Mesendoderm (in vitro differentiated cells): ENCODE data around the gene CLDN19.

Experiments used
- DNase-seq: peaks from one replicate; pipeline ENCODE4 v3.0.0; 2013
- H2AK5ac ChIP-seq: 2 replicates; pipeline ENCODE4 v1.6.1; 2013; ENCODE audit warnings: low read length, inconsistent platforms
- H2BK120ac ChIP-seq: 2 replicates; pipeline ENCODE4 v1.6.1; 2013; ENCODE audit warnings: low read depth, mild to moderate bottlenecking, low read length, moderate library complexity, mixed read lengths
- H2BK15ac ChIP-seq: replicated peaks from 2 replicates; pipeline ENCODE4 v1.6.1; 2013; ENCODE audit warnings: low read depth, mild to moderate bottlenecking, moderate library complexity
- H2BK5ac ChIP-seq: 2 replicates; pipeline ENCODE4 v1.6.1; 2013; ENCODE audit warnings: low read length, inconsistent platforms
- H3K18ac ChIP-seq: 2 replicates; pipeline ENCODE4 v1.6.1; 2013; ENCODE audit warnings: mild to moderate bottlenecking, low read length, mixed read lengths
- H3K23ac ChIP-seq: one replicate; pipeline ENCODE4 v1.6.1; 2013; ENCODE audit warnings: low read length
- H3K27ac ChIP-seq: 2 replicates; pipeline ENCODE4 v1.5.1; 2013; ENCODE audit warnings: low read depth, mild to moderate bottlenecking, inconsistent platforms, low read length, moderate library complexity
- H3K27me3 ChIP-seq: 2 replicates; pipeline ENCODE4 v1.6.1; 2013; ENCODE audit warnings: low read length, control low read depth, mild to moderate bottlenecking, inconsistent platforms; ENCODE audit not compliant: insufficient read depth, poor library complexity
- H3K36me3 ChIP-seq: 2 replicates; pipeline ENCODE4 v1.6.1; 2013; ENCODE audit warnings: low read length, inconsistent platforms; ENCODE audit not compliant: control insufficient read depth, insufficient read depth
- H3K4ac ChIP-seq: one replicate; pipeline ENCODE4 v1.6.1; 2013; ENCODE audit warnings: low read depth, mild to moderate bottlenecking, low read length, moderate library complexity
- H3K4me1 ChIP-seq: 2 replicates; pipeline ENCODE4 v1.6.1; 2013; ENCODE audit warnings: low read depth, low read length, inconsistent platforms; ENCODE audit not compliant: control insufficient read depth
- H3K4me2 ChIP-seq: 2 replicates; pipeline ENCODE4 v1.6.1; 2013; ENCODE audit warnings: low read length
- H3K4me3 ChIP-seq: 2 replicates; pipeline ENCODE4 v1.5.1; 2013; ENCODE audit warnings: mild to moderate bottlenecking, low read length
- H3K56ac ChIP-seq: one replicate; pipeline ENCODE4 v1.6.1; 2013; ENCODE audit warnings: low read length
- H3K79me1 ChIP-seq: 2 replicates; pipeline ENCODE4 v1.6.1; 2013; ENCODE audit warnings: low read length, inconsistent platforms
- H3K79me2 ChIP-seq: 2 replicates; pipeline ENCODE4 v1.6.1; 2013; ENCODE audit warnings: mild to moderate bottlenecking, low read length; ENCODE audit not compliant: control insufficient read depth, insufficient read depth
- H3K9ac ChIP-seq: 2 replicates; pipeline ENCODE4 v1.6.1; 2013; ENCODE audit warnings: low read length, inconsistent platforms
- H4K5ac ChIP-seq: one replicate; pipeline ENCODE4 v1.6.1; 2013; ENCODE audit warnings: low read length
- H4K8ac ChIP-seq: one replicate; pipeline ENCODE4 v1.6.1; 2013; ENCODE audit warnings: low read depth, mild to moderate bottlenecking, control low read depth, low read length, moderate library complexity
- WGBS: extraction: QIAGEN DNeasy Blood & Tissue Kit; methylation state at CpG from one replicate; pipeline ENCODE4 v1.1.7; 2013; ENCODE audit warnings: low lambda C conversion rate, missing lambda C conversion rate; ENCODE audit not compliant: insufficient coverage; ENCODE audit errors: extremely low coverage; 5-methylcytosine and 5-hydroxymethylcytosine counted together

Gene CLDN19

DNA sequence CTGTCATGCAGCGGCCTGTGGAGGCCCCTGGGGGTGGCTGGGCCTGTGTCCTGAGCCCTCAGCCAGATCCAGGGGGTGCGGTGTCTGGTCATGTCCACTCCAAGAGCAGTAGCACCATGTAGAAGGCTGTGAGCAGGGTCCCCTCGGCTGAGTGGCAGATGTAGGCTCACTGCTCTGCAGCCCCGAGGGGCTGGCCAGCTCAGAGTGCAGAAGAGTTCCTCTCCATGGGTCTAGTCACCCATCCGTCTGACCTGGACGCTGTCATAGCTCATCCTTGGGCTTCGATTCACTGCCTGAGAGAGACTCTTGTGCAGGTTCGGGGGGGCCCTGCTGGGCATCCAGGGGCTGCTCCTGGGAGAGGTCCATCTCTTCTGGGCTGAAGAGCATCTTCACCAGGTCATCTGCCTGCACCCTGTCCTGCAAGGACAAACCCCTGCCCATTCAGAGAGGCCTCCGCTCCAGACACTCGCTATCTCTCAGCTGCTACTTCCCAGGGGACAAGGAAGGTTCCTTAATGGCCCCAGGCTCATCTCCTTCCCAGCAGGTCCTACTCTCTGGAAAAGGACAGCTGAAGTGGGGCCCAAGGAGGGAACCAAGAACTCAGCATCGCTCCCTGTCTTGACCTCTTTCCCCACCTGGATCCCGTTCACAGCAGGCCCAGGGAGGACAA, 6.5 kb upstream of the CLDN19 start:
- H3K9ac ChIP-seq = no peak overlapping the region
- H2BK5ac ChIP-seq = no peak overlapping the region
- no peaks in the 10 kb centered on the region for H3K79me1 ChIP-seq
- no peaks in the 10 kb centered on the region for H3K4me1 ChIP-seq
- H4K5ac ChIP-seq = no peak overlapping the region
- no peak overlapping the region for H3K56ac ChIP-seq
- no peaks in the 10 kb centered on the region for H3K27me3 ChIP-seq
- H3K79me2 ChIP-seq = no peaks in the 10 kb centered on the region
- H3K36me3 ChIP-seq = peaks cover 2% of the 10 kb centered on the region
- H3K23ac ChIP-seq = no peak overlapping the region
- no peak overlapping the region for H2BK120ac ChIP-seq
- H2BK15ac ChIP-seq = no peak overlapping the region
- H3K4me3 ChIP-seq = no peak overlapping the region
- no peak overlapping the region for H4K8ac ChIP-seq
- H3K18ac ChIP-seq = no peak overlapping the region
- H3K4me2 ChIP-seq = no peak overlapping the region
- no peak for DNase-seq
- no peak overlapping the region for H3K4ac ChIP-seq
- no peak overlapping the region for H3K27ac ChIP-seq
- H2AK5ac ChIP-seq = no peak overlapping the region
- WGBS = no CpG with 5 or more reads among the region's 12 CpGs

DNA sequence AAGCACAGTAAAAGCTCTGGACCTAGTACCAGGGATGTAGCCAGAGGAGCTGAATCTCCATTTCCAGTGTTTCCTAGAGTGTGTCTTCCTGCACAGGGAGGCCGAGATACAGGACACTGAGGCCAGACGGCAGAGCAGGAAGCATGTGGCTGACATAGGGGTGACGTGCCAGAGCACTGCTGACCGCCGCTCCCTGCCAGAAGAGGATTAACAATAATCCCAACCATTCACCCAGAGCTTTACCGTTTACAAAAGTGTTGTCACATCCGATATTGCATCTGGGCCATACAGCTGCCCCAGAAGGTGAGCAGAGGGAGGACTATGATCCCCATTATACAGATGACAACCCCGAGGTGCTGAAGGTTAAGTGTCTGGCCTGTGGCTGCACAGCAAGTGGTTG, 5.8 kb upstream of the CLDN19 start:
- no peaks in the 10 kb centered on the region for H3K27me3 ChIP-seq
- DNase-seq = no peak
- H3K79me1 ChIP-seq = no peaks in the 10 kb centered on the region
- H3K79me2 ChIP-seq = no peaks in the 10 kb centered on the region
- peaks cover 2% of the 10 kb centered on the region for H3K4me1 ChIP-seq
- no peak overlapping the region for H4K5ac ChIP-seq
- no peak overlapping the region for H2BK15ac ChIP-seq
- H2AK5ac ChIP-seq = no peak overlapping the region
- no peak overlapping the region for H4K8ac ChIP-seq
- H3K27ac ChIP-seq = no peak overlapping the region
- no peak overlapping the region for H3K23ac ChIP-seq
- H2BK5ac ChIP-seq = no peak overlapping the region
- H3K4me3 ChIP-seq = no peak overlapping the region
- H3K18ac ChIP-seq = no peak overlapping the region
- no peak overlapping the region for H3K4ac ChIP-seq
- no peak overlapping the region for H3K9ac ChIP-seq
- no peak overlapping the region for H2BK120ac ChIP-seq
- no CpG with 5 or more reads among the region's 8 CpGs for WGBS
- no peak overlapping the region for H3K4me2 ChIP-seq
- H3K36me3 ChIP-seq = peaks cover 2% of the 10 kb centered on the region
- H3K56ac ChIP-seq = no peak overlapping the region

DNA sequence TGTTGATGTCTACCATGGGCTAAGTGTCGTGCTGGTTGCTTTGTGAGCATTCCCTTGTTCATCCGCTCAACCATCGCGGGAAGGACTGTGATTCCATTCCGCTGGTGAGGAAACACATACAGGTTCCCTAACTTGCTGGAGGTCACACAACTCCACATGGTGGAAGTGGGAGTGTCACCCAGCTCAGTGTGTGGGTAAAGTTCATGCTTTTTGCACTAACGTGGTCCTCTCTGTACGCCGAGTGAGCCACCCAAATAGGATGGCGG, 4.0 kb upstream of the CLDN19 start:
- no peak overlapping the region for H4K8ac ChIP-seq
- no peak overlapping the region for H3K4me3 ChIP-seq
- H3K56ac ChIP-seq = no peak overlapping the region
- H3K23ac ChIP-seq = no peak overlapping the region
- H3K79me1 ChIP-seq = no peaks in the 10 kb centered on the region
- H3K27me3 ChIP-seq = no peaks in the 10 kb centered on the region
- no peak for DNase-seq
- no peak overlapping the region for H2AK5ac ChIP-seq
- H3K4me2 ChIP-seq = no peak overlapping the region
- no CpG with 5 or more reads among the region's 9 CpGs for WGBS
- H3K36me3 ChIP-seq = no peaks in the 10 kb centered on the region
- H4K5ac ChIP-seq = no peak overlapping the region
- no peaks in the 10 kb centered on the region for H3K79me2 ChIP-seq
- H3K4me1 ChIP-seq = peaks cover 4% of the 10 kb centered on the region
- no peak overlapping the region for H3K4ac ChIP-seq
- no peak overlapping the region for H3K18ac ChIP-seq
- H2BK120ac ChIP-seq = no peak overlapping the region
- H3K9ac ChIP-seq = no peak overlapping the region
- no peak overlapping the region for H2BK5ac ChIP-seq
- no peak overlapping the region for H3K27ac ChIP-seq
- H2BK15ac ChIP-seq = no peak overlapping the region

GRCh38 chr1:42743317-42744147, 3.5 kb upstream of the CLDN19 start:
- H3K4me2 ChIP-seq = no peak overlapping the region
- H3K18ac ChIP-seq = no peak overlapping the region
- H3K4me3 ChIP-seq = no peak overlapping the region
- H3K27me3 ChIP-seq = no peaks in the 10 kb centered on the region
- H3K27ac ChIP-seq = no peak overlapping the region
- H3K23ac ChIP-seq = no peak overlapping the region
- H2BK120ac ChIP-seq = no peak overlapping the region
- no peaks in the 10 kb centered on the region for H3K79me1 ChIP-seq
- no peak overlapping the region for H4K8ac ChIP-seq
- no peak overlapping the region for H3K56ac ChIP-seq
- WGBS = no CpG with 5 or more reads among the region's 21 CpGs
- no peak overlapping the region for H3K9ac ChIP-seq
- no peak overlapping the region for H2BK5ac ChIP-seq
- no peak for DNase-seq
- no peak overlapping the region for H2BK15ac ChIP-seq
- H4K5ac ChIP-seq = no peak overlapping the region
- H3K79me2 ChIP-seq = no peaks in the 10 kb centered on the region
- no peak overlapping the region for H2AK5ac ChIP-seq
- H3K36me3 ChIP-seq = no peaks in the 10 kb centered on the region
- H3K4me1 ChIP-seq = peaks cover 4% of the 10 kb centered on the region
- H3K4ac ChIP-seq = no peak overlapping the region

DNA sequence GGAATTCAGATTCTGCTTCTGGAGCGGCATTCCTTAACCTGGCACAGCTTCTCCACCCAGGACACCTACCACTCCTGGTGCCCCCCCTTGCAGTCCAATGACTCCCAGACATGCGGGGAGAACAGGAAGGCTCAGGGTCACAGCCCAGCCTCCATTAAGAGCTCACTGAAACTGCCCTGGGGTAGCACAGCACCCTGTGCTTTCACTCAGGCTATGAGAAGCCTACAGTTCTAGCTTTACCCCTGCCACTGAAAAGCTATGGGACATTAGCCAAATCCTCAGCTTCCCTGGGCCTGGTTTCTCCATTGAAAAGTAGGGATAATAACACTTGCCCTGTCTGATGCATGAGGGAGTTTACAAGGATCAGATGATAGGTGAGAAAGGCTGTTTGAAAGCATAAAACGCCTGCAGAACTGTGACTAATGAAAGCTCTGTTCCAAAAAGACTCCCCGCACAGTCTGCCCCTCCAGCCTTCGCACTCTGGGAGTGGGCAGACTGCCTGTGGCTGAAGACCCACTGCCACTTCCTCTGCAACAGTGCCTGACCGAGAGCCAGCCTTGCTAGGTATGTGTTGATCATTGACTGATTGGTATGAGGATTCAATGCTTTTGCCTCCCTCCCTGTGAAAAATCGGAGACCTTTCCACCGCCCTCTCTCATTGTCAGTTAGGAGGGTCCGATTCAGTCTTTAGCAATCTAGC, 2.7 kb upstream of the CLDN19 start:
- no peak overlapping the region for H3K4me2 ChIP-seq
- H3K18ac ChIP-seq = no peak overlapping the region
- DNase-seq = no peak
- no peak overlapping the region for H3K23ac ChIP-seq
- no peaks in the 10 kb centered on the region for H3K79me2 ChIP-seq
- no peak overlapping the region for H2BK5ac ChIP-seq
- no peak overlapping the region for H3K56ac ChIP-seq
- H4K5ac ChIP-seq = no peak overlapping the region
- H4K8ac ChIP-seq = no peak overlapping the region
- H3K4me1 ChIP-seq = peaks cover 4% of the 10 kb centered on the region
- no peak overlapping the region for H3K4ac ChIP-seq
- no peak overlapping the region for H2AK5ac ChIP-seq
- no CpG with 5 or more reads among the region's 9 CpGs for WGBS
- H2BK120ac ChIP-seq = no peak overlapping the region
- no peak overlapping the region for H2BK15ac ChIP-seq
- no peak overlapping the region for H3K9ac ChIP-seq
- H3K27ac ChIP-seq = no peak overlapping the region
- H3K27me3 ChIP-seq = no peaks in the 10 kb centered on the region
- no peaks in the 10 kb centered on the region for H3K79me1 ChIP-seq
- H3K4me3 ChIP-seq = no peak overlapping the region
- no peaks in the 10 kb centered on the region for H3K36me3 ChIP-seq
